Measurements from ENCODE around the gene OSBPL6. TPM values are rescaled to one million over a fixed set of nuclear protein-coding genes. Genes with fewer than 3 reads are reported as not detected.

OSBPL6 gene
- total RNA-seq, 1 donor from 2014 or later, result 0.61 TPM

GRCh38 chr2:178270338-178270737, 76.0 kb downstream of the OSBPL6 start:
- intact Hi-C loops (cut with micrococcal nuclease), result no loop called here

GRCh38 chr2:178271094-178271493, 76.8 kb downstream of the OSBPL6 start:
- intact Hi-C loops (cut with micrococcal nuclease), result no loop called here

GRCh38 chr2:178271629-178272333, 77.5 kb downstream of the OSBPL6 start:
- intact Hi-C loops (cut with micrococcal nuclease), result no loop called here

GRCh38 chr2:178273787-178274360, 79.6 kb downstream of the OSBPL6 start:
- intact Hi-C loops (cut with micrococcal nuclease), result no loop called here

- intact Hi-C loops (cut with micrococcal nuclease), result no loop called here
Observed at GRCh38 chr2:178275600-178275999, 81.3 kb downstream of the OSBPL6 start.

- intact Hi-C loops (cut with micrococcal nuclease), result no loop called here
Observed at GRCh38 chr2:178277741-178278197, 83.5 kb downstream of the OSBPL6 start.

- intact Hi-C loops (cut with micrococcal nuclease), result no loop called here
Observed at GRCh38 chr2:178279142-178279541, 84.8 kb downstream of the OSBPL6 start.

GRCh38 chr2:178279636-178280035, 85.3 kb downstream of the OSBPL6 start:
- intact Hi-C loops (cut with micrococcal nuclease), result loop anchor here (1.0 kb wide), 1 partner anchor 167 kb away; the partner anchor contains the start of gene RBM45

GRCh38 chr2:178280244-178280852, 86.0 kb downstream of the OSBPL6 start:
- intact Hi-C loops (cut with micrococcal nuclease), result loop anchor here (1.0 kb wide), 1 partner anchor 168 kb away; the partner anchor contains the start of gene RBM45

GRCh38 chr2:178282075-178282815, 87.9 kb downstream of the OSBPL6 start:
- intact Hi-C loops (cut with micrococcal nuclease), result no loop called here

GRCh38 chr2:178283341-178283918, 89.1 kb downstream of the OSBPL6 start:
- intact Hi-C loops (cut with micrococcal nuclease), result no loop called here

GRCh38 chr2:178284613-178285286, 90.4 kb downstream of the OSBPL6 start:
- intact Hi-C loops (cut with micrococcal nuclease), result no loop called here

- intact Hi-C loops (cut with micrococcal nuclease), result no loop called here
Observed at GRCh38 chr2:178285287-178285615, 90.9 kb downstream of the OSBPL6 start.

GRCh38 chr2:178286636-178287035, 92.3 kb downstream of the OSBPL6 start:
- intact Hi-C loops (cut with micrococcal nuclease), result no loop called here

- intact Hi-C loops (cut with micrococcal nuclease), result no loop called here
Observed at GRCh38 chr2:178287652-178288344, 93.5 kb downstream of the OSBPL6 start.

GRCh38 chr2:178291703-178292102, 97.4 kb downstream of the OSBPL6 start:
- intact Hi-C loops (cut with micrococcal nuclease), result no loop called here

GRCh38 chr2:178292586-178292985, 98.3 kb downstream of the OSBPL6 start:
- intact Hi-C loops (cut with micrococcal nuclease), result no loop called here

GRCh38 chr2:178295115-178295514, 100.8 kb downstream of the OSBPL6 start:
- intact Hi-C loops (cut with micrococcal nuclease), result no loop called here

GRCh38 chr2:178295906-178296305, 101.6 kb downstream of the OSBPL6 start:
- intact Hi-C loops (cut with micrococcal nuclease), result no loop called here

- intact Hi-C loops (cut with micrococcal nuclease), result no loop called here
Observed at GRCh38 chr2:178296394-178297090, 102.2 kb downstream of the OSBPL6 start.
